Gastroesophageal sphincter (tissue), 2 donors: Measurements from ENCODE around the gene GYG1.

Experiments
- EP300 ChIP-seq: sonication (generic); formaldehyde crosslinking; IDR thresholded peaks from one replicate; pipeline ENCODE4 v1.6.1; 2017; ENCODE audit warnings: antibody characterized with exemption, mild to moderate bottlenecking
- POLR2A ChIP-seq, 2 donors: fragments of 450-650 bp; IDR thresholded peaks; one replicate each; pipeline ENCODE4 v1.6.1; 2017; ENCODE audit warnings: antibody characterized with exemption in 2 of 2, mild to moderate bottlenecking in 2 of 2, moderate library complexity in 1 of 2

DNA sequence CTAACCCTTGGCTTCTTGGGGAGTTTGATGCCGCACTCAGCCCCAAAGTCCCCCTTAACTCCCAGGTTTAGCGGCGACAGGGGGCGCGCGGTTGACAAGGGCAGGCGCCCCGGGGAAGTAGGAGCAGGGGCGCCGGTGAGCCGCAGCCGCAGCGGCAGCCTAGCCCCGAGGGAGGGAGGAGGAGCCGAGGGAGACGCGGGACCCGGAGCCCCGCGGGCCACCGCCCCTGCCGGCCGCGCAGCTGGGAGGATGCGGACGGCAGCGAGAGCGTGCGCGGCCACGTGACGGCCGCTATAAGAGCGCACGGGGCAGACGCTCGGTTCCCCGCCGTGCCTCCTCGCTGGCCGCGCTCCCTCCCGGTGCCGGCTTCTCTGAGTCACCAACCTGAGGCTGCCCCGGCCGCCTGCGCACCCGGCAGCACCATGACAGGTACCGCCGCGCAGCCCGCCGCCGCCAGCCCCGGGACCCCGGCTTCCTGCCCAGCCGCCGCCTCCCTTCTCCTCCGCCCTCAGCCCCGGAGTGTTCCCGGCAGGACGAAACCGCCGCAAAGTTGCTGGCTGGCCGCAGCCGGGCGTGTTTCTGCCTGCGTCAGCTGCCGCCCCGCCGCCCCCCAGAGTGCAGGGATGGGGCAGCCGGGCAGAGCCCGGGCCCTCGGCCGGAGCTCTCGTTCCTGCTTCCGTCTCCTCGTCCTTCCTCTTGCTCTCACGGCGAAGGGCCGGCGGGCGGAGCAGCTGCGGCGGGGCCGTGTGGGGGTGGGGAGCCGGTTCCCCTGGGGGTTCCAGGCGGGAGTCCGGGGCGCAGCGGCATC lies at the start of gene GYG1:
- TF ChIP-seq POLR2A (IDR thresholded peaks at IDR 0.05): peak; percentile 94 to 96
- no peak for TF ChIP-seq EP300
